OCI-LY7 (cell line): ENCODE measurements around the gene C12orf57. TPM values are rescaled to one million over a fixed set of nuclear protein-coding genes. Genes with fewer than 3 reads are reported as not detected.

ENCODE experiments used
- BruUV-seq: library from RNA; stranded (reverse); fragments of 400-500 nt; replicated peaks from 2 replicates; lab custom pipeline; 2021; lab: Mats Ljungman, UMichigan
- CTCF ChIA-PET: fragments of 300-600 bp; sonication (Branson Sonifier 250); formaldehyde crosslinking; loops from one replicate; lab custom pipeline; 2022; ENCODE audit warnings: antibody characterized with exemption; ENCODE audit not compliant: unreplicated experiment; lab: Charles Lee
- POLR2A ChIA-PET: fragments of 300-600 bp; sonication (Branson Sonifier 250); formaldehyde crosslinking; loops from one replicate; lab custom pipeline; 2022; ENCODE audit warnings: antibody characterized with exemption; lab: Charles Lee
- DNase-seq: peaks from one replicate; pipeline ENCODE4 v3.0.0-alpha.2; 2015; ENCODE audit warnings: low spot score
- H2AFZ ChIP-seq: fragments of 200-600 bp; sonication (generic), shearing (Covaris generic); 2 replicates; pipeline ENCODE4 v1.6.1; 2014; ENCODE audit warnings: mild to moderate bottlenecking, antibody characterized with exemption, low read length, moderate library complexity
- H3K27ac ChIP-seq: fragments of 200-600 bp; sonication (generic); 2 replicates; pipeline ENCODE4 v1.5.1; 2014; ENCODE audit warnings: mixed run types, low read depth, mild to moderate bottlenecking, moderate library complexity, low read length, inconsistent platforms; ENCODE audit not compliant: poor library complexity, severe bottlenecking
- H3K36me3 ChIP-seq: fragments of 200-600 bp; sonication (generic); 2 replicates; pipeline ENCODE4 v1.6.1; 2014; ENCODE audit warnings: mild to moderate bottlenecking, antibody characterized with exemption, low read length, moderate library complexity, mixed read lengths; ENCODE audit not compliant: insufficient read depth
- H3K4me1 ChIP-seq: fragments of 200-600 bp; sonication (generic); 2 replicates; pipeline ENCODE4 v1.5.1; 2014; ENCODE audit warnings: mild to moderate bottlenecking, low read length; ENCODE audit not compliant: insufficient read depth, poor library complexity, severe bottlenecking
- H3K4me2 ChIP-seq: fragments of 200-600 bp; sonication (generic); 2 replicates; pipeline ENCODE4 v1.6.1; 2014; ENCODE audit warnings: mild to moderate bottlenecking, low read length
- H3K4me3 ChIP-seq: fragments of 200-600 bp; sonication (generic); 2 replicates; pipeline ENCODE4 v1.5.1; 2014; ENCODE audit warnings: mild to moderate bottlenecking, low read depth, low read length; ENCODE audit not compliant: poor library complexity, severe bottlenecking
- H3K79me2 ChIP-seq: fragments of 200-600 bp; sonication (generic); 2 replicates; pipeline ENCODE4 v1.6.1; 2016; ENCODE audit warnings: low read depth, mild to moderate bottlenecking, low read length, moderate library complexity, mixed read lengths; ENCODE audit not compliant: insufficient read depth
- H3K9me2 ChIP-seq: fragments of 200-600 bp; sonication (generic); 2 replicates; pipeline ENCODE4 v1.6.1; 2016; ENCODE audit warnings: mild to moderate bottlenecking, low read length, mixed read lengths; ENCODE audit not compliant: insufficient read depth
- H3K9me3 ChIP-seq: fragments of 200-600 bp; sonication (generic); 2 replicates; pipeline ENCODE4 v1.6.1; 2014; ENCODE audit warnings: mild to moderate bottlenecking, mixed run types, low read length, mixed read lengths
- H4K20me1 ChIP-seq: fragments of 200-600 bp; sonication (generic); 2 replicates; pipeline ENCODE4 v1.6.1; 2014; ENCODE audit warnings: mild to moderate bottlenecking, antibody characterized with exemption, low read length, moderate library complexity, mixed read lengths; ENCODE audit not compliant: insufficient read depth
- CTCF ChIP-seq: fragments of 200-600 bp; sonication (generic); conservative IDR thresholded peaks from 2 replicates; pipeline ENCODE4 v1.5.1; 2014; ENCODE audit warnings: mild to moderate bottlenecking, antibody characterized with exemption, low read length, moderate library complexity, mixed read lengths
- EZH2phosphoT487 ChIP-seq: fragments of 200-600 bp; sonication (generic); IDR thresholded peaks from 2 replicates; pipeline ENCODE4 v1.6.1; 2018; ENCODE audit warnings: low read depth, borderline replicate concordance, mild to moderate bottlenecking, mixed run types, antibody characterized with exemption, low read length, moderate library complexity, mixed read lengths
- intact Hi-C: fragments of 100-400 bp; cut with micrococcal nuclease; formaldehyde crosslinking; loops from one replicate; pipeline ENCODE4 v1.10.0; 2022; ENCODE audit not compliant: unreplicated experiment
- total RNA-seq, 2 experiments: library from RNA; depleted of rRNA in 1 of 2; stranded (reverse); fragments of >200 nt in 1 of 2; shearing (Covaris generic) in 1 of 2; gene quantifications; 2 replicates each; pipeline ENCODE4 v1.2.3, GENCODE V29; 2014 to 2022

The C12orf57 gene
- total RNA-seq, 2 experiments from 2014 or later: 130 to 319 TPM

GRCh38 chr12:6963016-6963731, 19.4 kb downstream of the C12orf57 start:
- H3K9me2 ChIP-seq: no peaks in the 10 kb centered on the region
- no peak for TF ChIP-seq CTCF
- no peak for TF ChIP-seq EZH2phosphoT487
- no peak overlapping the region for H3K4me3 ChIP-seq
- peaks cover 46% of the 10 kb centered on the region for H3K36me3 ChIP-seq
- peaks cover 78% of the 10 kb centered on the region for H3K4me1 ChIP-seq
- H3K9me3 ChIP-seq: no peaks in the 10 kb centered on the region
- peaks cover 7% of the 10 kb centered on the region; the same call in 1 of the 2 replicates for H3K79me2 ChIP-seq
- ChIA-PET CTCF (interaction anchor here (10.6 kb wide), 1 partner anchor 18 kb away, joined by 110 read pairs; the partner anchor contains the start of genes C12orf57 and RNU7-1), POLR2A (interaction anchor here (1.3 to 9.3 kb wide), 3 partner anchors 17 to 111 kb away, joined by 3 to 155 read pairs (median 55); partner anchors contain the start of genes C12orf57, RNU7-1 and USP5)
- BruUV-seq: no TSS peak
- H4K20me1 ChIP-seq: no peaks in the 10 kb centered on the region
- H3K27ac ChIP-seq: no peak overlapping the region
- DNase-seq: no peak
- no peak overlapping the region for H2AFZ ChIP-seq
- H3K4me2 ChIP-seq: no peak overlapping the region
- intact Hi-C loops: loop anchor here (5.0 kb wide), 1 partner anchor 91 kb away; the partner anchor contains the start of gene SPSB2

- no peak for DNase-seq
- Histone ChIP-seq H3K4me1 (peaks cover 78% of the 10 kb centered on the region), H3K36me3 (peaks cover 53% of the 10 kb centered on the region), H3K9me2 (no peaks in the 10 kb centered on the region), H3K4me2 (no peak overlapping the region), H3K4me3 (no peak overlapping the region), H3K27ac (peak overlapping the region; percentile 64), H3K9me3 (no peaks in the 10 kb centered on the region), H4K20me1 (no peaks in the 10 kb centered on the region), H2AFZ (no peak overlapping the region), H3K79me2 (peaks cover 15% of the 10 kb centered on the region)
- intact Hi-C loops: loop anchor here (5.0 kb wide), 1 partner anchor 92 kb away; the partner anchor contains the start of gene SPSB2
- ChIA-PET POLR2A (interaction anchor here (0.5 to 3.8 kb wide), 4 partner anchors 19 to 91 kb away, joined by 3 to 55 read pairs (median 5); partner anchors contain the start of genes C12orf57, RNU7-1 and SPSB2), CTCF (interaction anchor here (0.7 to 10.6 kb wide), 2 partner anchors 13 to 18 kb away, joined by 3 to 110 read pairs; partner anchors contain the start of genes C12orf57, PTPN6 and RNU7-1)
- no peak for TF ChIP-seq CTCF
- no peak for TF ChIP-seq EZH2phosphoT487
- no TSS peak for BruUV-seq
These were observed 20.1 kb downstream of the C12orf57 start for GRCh38 chr12:6963791-6964413.
